ENCODE results near the gene NKX2-2. TPM values are rescaled to one million over a fixed set of nuclear protein-coding genes. Genes with fewer than 3 reads are reported as not detected.

Gene NKX2-2
- total RNA-seq, 1 donor from 2014 or later = not detected

DNA sequence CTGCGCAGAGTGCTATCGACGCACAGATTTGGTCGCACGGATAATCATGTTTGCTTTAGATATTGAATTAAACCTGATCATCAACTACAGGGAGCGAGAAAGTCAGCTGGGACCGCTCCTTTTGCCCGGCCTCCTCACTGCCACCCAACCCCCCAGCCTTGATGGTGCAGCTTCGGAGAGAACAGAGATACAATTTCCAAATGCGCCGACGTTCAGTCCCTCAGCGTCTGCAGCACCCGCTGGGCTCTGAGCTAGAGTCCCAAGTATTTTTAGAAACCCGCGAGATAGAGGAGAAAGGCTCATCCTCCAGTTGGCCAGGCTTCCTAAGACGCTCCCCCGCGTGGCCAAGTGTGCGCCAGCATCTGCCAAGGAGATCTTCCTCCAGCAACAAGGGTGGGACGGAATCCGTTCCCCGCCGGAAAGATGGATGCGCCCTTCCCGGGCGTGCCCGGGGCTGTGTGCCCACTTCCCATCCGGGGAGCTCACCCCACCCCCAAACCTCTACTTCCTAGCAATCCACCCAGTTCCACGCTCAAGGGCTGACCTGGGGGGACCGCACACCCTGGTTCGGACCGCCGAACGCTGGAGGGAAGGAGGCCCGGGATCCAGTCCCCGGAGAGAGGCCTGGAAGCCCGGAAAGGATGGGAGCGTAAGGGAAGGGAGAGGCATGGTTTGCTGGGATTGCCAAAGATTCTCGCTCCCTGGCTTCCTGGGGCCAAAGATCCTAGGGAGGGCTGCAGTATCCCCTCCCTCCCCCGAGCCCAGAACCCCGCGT, 4.1 kb downstream of the NKX2-2 start:
- Histone ChIP-seq H3K27me3 (ENCODE audit: control insufficient read depth in 3 of 3, insufficient read depth in 3 of 3, low read length in 3 of 3) (peaks cover 89 to 92% (median 91%) of the 10 kb centered on the region in 3 donors), H3K27ac (ENCODE audit: low read depth, low read length) (no peak overlapping the region), H3K4me3 (ENCODE audit: low read length in 3 of 3) (peak overlapping the region in 2 of 3 donors; percentile 61 to 69), H3K9me3 (ENCODE audit: control insufficient read depth in 3 of 3, low read length in 3 of 3) (no peaks in the 10 kb centered on the region), H3K4me1 (ENCODE audit: control insufficient read depth in 3 of 3, insufficient read depth in 3 of 3, low read length in 3 of 3) (peaks cover 32 to 52% (median 49%) of the 10 kb centered on the region in 3 donors), H3K36me3 (ENCODE audit: control insufficient read depth in 3 of 3, insufficient read depth in 3 of 3, low read length in 3 of 3) (no peaks in the 10 kb centered on the region), H3K9ac (ENCODE audit: low read depth in 1 of 3, low read length in 3 of 3) (no peak overlapping the region)

DNA sequence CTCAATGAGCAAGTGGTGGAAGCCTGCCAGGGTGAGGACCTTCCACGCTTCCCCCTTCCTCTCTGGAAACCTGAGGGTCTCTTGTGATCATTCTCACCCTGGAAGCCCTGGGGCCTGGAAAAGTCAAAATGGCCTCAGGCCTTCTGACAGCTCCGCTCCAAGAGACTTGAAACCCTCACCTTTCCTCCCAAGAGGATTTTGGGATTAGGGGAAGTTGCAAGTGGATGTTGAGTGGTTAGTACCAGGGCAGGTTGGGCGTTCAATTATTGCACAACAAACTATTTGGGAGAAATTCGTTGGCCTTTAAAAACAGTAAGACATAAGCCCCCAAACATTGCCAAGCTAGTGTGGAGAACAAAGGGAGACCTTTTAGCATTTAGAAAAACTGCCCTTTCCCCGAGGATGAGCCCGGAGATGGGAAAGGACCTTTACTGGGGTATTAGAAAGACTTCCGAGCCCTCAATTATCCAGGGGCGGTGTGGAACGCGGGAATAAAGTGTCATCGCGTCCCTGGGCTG, 4.7 kb downstream of the NKX2-2 start:
- no peak overlapping the region for H3K9ac ChIP-seq (ENCODE audit: low read depth in 1 of 3, low read length in 3 of 3)
- H3K36me3 ChIP-seq (ENCODE audit: control insufficient read depth in 3 of 3, insufficient read depth in 3 of 3, low read length in 3 of 3) = no peaks in the 10 kb centered on the region
- H3K4me3 ChIP-seq (ENCODE audit: low read length in 3 of 3) = no peak overlapping the region
- no peaks in the 10 kb centered on the region for H3K9me3 ChIP-seq (ENCODE audit: control insufficient read depth in 3 of 3, low read length in 3 of 3)
- H3K27me3 ChIP-seq (ENCODE audit: control insufficient read depth in 3 of 3, insufficient read depth in 3 of 3, low read length in 3 of 3) = peaks cover 91 to 93% (median 92%) of the 10 kb centered on the region in 3 donors
- no peak overlapping the region for H3K27ac ChIP-seq (ENCODE audit: low read depth, low read length)
- H3K4me1 ChIP-seq (ENCODE audit: control insufficient read depth in 3 of 3, insufficient read depth in 3 of 3, low read length in 3 of 3) = peaks cover 31 to 51% (median 48%) of the 10 kb centered on the region in 3 donors

DNA sequence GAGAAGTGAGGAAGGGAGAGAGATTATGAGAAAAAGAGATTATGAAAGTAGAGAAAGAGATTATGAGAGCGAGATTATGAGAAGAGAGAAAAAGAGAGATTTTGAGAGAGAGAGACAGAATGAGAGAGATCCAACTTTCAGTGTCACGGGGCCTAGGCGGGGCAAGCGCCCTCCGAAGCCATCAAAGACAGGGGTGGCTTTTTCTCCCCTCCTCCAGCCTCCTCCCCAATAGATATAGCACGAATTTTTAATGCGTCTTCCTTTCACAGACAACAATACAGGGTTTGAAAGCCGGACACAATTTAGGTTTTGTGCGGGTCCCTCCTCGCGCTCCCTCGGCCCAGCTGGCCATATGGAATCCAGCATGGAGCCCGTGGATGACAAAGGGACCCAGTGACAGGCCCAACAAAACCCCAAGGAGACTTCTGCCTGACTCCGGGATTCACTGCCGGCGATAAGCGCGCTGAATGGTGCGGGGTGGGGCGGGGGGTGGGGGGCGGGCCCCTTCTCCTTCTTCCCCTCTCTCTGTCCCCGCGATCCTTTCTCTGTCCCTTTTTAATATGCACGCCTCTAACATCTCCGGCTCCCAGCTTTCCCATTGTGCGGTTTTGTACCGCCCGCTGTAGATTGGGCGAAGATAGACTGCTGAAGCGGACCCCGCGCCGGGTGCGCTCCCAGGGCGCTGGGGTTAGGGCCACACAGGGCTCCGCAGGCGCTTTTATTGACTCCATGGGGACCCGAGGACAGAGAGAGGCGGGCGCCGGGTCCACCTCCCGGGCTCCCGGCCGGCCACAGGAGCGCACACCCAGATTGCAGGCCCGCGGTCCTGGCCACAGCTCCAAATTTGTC, 5.4 kb downstream of the NKX2-2 start:
- Histone ChIP-seq H3K4me1 (ENCODE audit: control insufficient read depth in 3 of 3, insufficient read depth in 3 of 3, low read length in 3 of 3) (peaks cover 28 to 48% (median 47%) of the 10 kb centered on the region in 3 donors), H3K36me3 (ENCODE audit: control insufficient read depth in 3 of 3, insufficient read depth in 3 of 3, low read length in 3 of 3) (no peaks in the 10 kb centered on the region), H3K9me3 (ENCODE audit: control insufficient read depth in 3 of 3, low read length in 3 of 3) (no peaks in the 10 kb centered on the region), H3K27me3 (ENCODE audit: control insufficient read depth in 3 of 3, insufficient read depth in 3 of 3, low read length in 3 of 3) (peaks cover 90 to 96% (median 93%) of the 10 kb centered on the region in 3 donors), H3K27ac (ENCODE audit: low read depth, low read length) (no peak overlapping the region), H3K9ac (ENCODE audit: low read depth in 1 of 3, low read length in 3 of 3) (no peak overlapping the region), H3K4me3 (ENCODE audit: low read length in 3 of 3) (no peak overlapping the region)

DNA sequence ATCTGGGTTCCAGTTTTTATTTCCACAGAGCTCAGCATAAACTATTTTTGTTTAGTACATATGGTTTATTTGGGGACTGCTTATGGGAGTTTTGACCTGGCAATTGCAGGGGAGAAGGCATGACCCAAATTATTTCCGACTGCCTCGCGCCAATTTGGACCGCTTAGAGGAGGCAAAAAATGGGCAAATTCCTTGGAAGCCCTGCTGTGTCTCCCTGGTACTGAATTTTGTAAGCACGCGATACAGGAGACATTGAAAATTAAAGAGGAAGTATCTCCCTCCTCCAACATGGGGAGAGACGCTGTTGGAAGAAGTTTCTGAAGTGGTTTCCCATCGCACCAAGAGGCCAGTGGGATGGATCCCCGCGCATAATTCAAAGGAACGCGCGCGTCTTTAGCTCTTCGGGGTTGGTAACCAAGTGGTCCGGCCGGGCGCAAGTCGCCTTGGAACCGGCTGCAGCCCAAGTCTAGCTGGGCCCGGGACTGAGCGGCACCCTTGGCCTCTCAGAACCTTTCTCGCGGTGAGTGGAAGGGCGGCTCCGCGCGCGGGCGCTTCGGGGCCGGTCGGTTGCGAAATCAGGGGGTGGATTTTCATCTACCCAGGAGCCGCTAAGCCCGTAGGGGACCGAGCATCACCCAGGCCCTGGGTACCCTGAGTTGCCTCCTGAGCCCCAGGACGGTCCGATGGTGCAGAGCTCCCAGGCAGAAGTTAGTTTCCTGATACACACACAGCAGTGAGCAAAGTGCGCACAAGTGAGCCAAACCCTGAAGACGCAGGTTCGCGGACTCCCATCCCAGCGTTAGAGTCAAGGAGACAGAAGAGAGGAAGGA, 6.2 kb downstream of the NKX2-2 start:
- Histone ChIP-seq H3K36me3 (ENCODE audit: control insufficient read depth in 3 of 3, insufficient read depth in 3 of 3, low read length in 3 of 3) (no peaks in the 10 kb centered on the region), H3K4me3 (ENCODE audit: low read length in 3 of 3) (no peak overlapping the region), H3K27ac (ENCODE audit: low read depth, low read length) (no peak overlapping the region), H3K4me1 (ENCODE audit: control insufficient read depth in 3 of 3, insufficient read depth in 3 of 3, low read length in 3 of 3) (peaks cover 25 to 40% (median 38%) of the 10 kb centered on the region in 3 donors), H3K9me3 (ENCODE audit: control insufficient read depth in 3 of 3, low read length in 3 of 3) (no peaks in the 10 kb centered on the region), H3K27me3 (ENCODE audit: control insufficient read depth in 3 of 3, insufficient read depth in 3 of 3, low read length in 3 of 3) (peaks cover 89 to 95% (median 93%) of the 10 kb centered on the region in 3 donors), H3K9ac (ENCODE audit: low read depth in 1 of 3, low read length in 3 of 3) (no peak overlapping the region)

DNA sequence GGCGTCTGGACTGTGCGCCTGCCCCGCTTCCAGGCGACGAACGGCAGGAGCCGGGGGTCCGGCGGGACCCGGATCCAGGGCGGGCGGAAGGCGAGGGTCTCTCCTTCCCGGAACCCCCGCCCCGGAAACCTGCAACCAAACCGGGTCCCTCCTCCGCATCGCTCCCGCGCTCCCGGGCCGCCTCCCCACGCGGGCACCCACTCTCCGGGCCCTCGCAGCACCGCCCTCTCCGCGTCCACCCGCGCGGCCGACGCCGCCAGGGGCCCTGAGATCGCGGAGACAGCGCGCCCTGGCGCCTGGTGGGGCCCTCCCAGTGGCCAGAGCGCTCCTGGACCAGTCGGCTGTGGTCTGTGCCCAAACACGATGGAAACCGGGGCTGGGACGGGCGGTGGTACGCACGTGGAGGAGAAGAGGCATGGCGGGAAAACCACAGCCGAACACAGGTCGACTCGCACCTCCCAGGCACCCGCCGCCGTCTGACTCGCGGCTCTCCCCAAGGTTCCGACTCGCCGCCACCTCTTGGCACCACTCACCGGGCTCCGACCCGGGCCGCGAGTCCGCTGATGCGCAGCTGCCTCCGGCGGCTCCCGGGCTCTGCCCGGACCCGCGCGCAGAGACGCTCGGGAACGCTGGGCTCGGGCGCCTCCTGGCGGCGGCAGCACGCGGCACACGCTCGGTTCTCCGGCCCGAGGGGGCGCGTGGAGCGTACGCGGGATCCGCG, 7.9 kb downstream of the NKX2-2 start:
- H3K27ac ChIP-seq (ENCODE audit: low read depth, low read length) = no peak overlapping the region
- H3K9ac ChIP-seq (ENCODE audit: low read depth in 1 of 3, low read length in 3 of 3) = no peak overlapping the region
- H3K4me3 ChIP-seq (ENCODE audit: low read length in 3 of 3) = peak overlapping the region in 2 of 3 donors; percentile 52 to 62
- peaks cover 80 to 89% (median 83%) of the 10 kb centered on the region in 3 donors for H3K27me3 ChIP-seq (ENCODE audit: control insufficient read depth in 3 of 3, insufficient read depth in 3 of 3, low read length in 3 of 3)
- no peaks in the 10 kb centered on the region for H3K9me3 ChIP-seq (ENCODE audit: control insufficient read depth in 3 of 3, low read length in 3 of 3)
- no peaks in the 10 kb centered on the region for H3K36me3 ChIP-seq (ENCODE audit: control insufficient read depth in 3 of 3, insufficient read depth in 3 of 3, low read length in 3 of 3)
- H3K4me1 ChIP-seq (ENCODE audit: control insufficient read depth in 3 of 3, insufficient read depth in 3 of 3, low read length in 3 of 3) = peaks cover 20 to 31% (median 29%) of the 10 kb centered on the region in 3 donors

DNA sequence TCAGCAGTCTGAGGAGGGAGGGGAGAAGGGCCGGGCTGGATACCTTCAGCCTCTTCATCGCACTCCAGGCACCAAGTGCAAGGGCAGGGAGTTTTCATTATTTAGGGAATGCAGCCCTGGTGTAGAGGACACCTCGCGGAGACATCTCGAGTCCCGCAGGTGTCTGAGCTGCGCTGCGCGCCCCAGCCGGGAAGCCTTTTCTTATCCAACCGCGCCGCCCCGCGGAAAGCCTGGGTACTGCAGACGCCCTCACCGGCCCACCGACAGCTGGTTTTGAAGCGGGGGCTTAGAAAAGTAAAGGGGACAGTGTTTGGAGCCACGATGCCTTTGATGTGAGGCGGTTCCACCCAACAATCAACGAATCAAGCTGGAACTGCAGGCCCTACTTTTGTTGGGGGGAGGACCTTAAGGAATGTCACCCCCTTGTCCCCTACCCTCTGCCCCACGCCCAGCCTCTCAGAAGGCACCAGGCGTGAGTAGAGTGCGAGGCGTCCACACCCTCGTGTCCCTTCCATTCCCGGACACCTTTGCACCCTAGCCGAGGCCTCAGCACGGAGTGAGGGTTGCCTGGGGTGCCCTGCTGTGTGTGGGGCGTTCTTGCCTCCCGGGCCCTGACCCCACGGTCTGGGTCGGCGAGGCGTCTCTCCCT, 8.6 kb downstream of the NKX2-2 start:
- H3K36me3 ChIP-seq (ENCODE audit: control insufficient read depth in 3 of 3, insufficient read depth in 3 of 3, low read length in 3 of 3) = no peaks in the 10 kb centered on the region
- no peak overlapping the region for H3K9ac ChIP-seq (ENCODE audit: low read depth in 1 of 3, low read length in 3 of 3)
- H3K4me3 ChIP-seq (ENCODE audit: low read length in 3 of 3) = peak overlapping the region in 2 of 3 donors; percentile 5 to 29
- H3K27ac ChIP-seq (ENCODE audit: low read depth, low read length) = no peak overlapping the region
- no peaks in the 10 kb centered on the region for H3K9me3 ChIP-seq (ENCODE audit: control insufficient read depth in 3 of 3, low read length in 3 of 3)
- peaks cover 83 to 91% (median 86%) of the 10 kb centered on the region in 3 donors for H3K27me3 ChIP-seq (ENCODE audit: control insufficient read depth in 3 of 3, insufficient read depth in 3 of 3, low read length in 3 of 3)
- H3K4me1 ChIP-seq (ENCODE audit: control insufficient read depth in 3 of 3, insufficient read depth in 3 of 3, low read length in 3 of 3) = peaks cover 19 to 31% (median 26%) of the 10 kb centered on the region in 3 donors

DNA sequence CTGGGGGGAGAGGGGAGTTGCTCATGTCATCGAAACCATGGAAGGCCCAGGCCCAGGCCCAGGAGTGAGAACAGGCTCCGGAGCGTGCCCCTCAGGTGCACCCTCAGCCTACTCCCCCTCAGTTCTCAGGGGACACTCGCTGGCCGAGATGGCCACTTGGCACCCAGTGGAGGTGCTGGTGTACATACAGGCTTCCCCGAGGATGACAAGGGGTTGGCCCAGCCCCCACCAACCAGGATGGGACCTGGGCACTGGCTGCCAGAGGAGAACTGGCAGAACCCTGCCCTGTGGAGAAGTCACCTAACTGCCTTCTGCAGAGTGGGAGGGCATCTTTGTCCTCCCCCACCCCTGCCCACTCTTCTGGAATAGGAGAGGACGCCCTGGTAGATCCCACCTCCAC, 9.5 kb downstream of the NKX2-2 start:
- Histone ChIP-seq H3K4me1 (ENCODE audit: control insufficient read depth in 3 of 3, insufficient read depth in 3 of 3, low read length in 3 of 3) (peaks cover 9 to 23% (median 17%) of the 10 kb centered on the region in 3 donors), H3K4me3 (ENCODE audit: low read length in 3 of 3) (no peak overlapping the region), H3K27me3 (ENCODE audit: control insufficient read depth in 3 of 3, insufficient read depth in 3 of 3, low read length in 3 of 3) (peaks cover 79 to 90% (median 83%) of the 10 kb centered on the region in 3 donors), H3K9ac (ENCODE audit: low read depth in 1 of 3, low read length in 3 of 3) (no peak overlapping the region), H3K27ac (ENCODE audit: low read depth, low read length) (no peak overlapping the region), H3K36me3 (ENCODE audit: control insufficient read depth in 3 of 3, insufficient read depth in 3 of 3, low read length in 3 of 3) (no peaks in the 10 kb centered on the region), H3K9me3 (ENCODE audit: control insufficient read depth in 3 of 3, low read length in 3 of 3) (no peaks in the 10 kb centered on the region)

DNA sequence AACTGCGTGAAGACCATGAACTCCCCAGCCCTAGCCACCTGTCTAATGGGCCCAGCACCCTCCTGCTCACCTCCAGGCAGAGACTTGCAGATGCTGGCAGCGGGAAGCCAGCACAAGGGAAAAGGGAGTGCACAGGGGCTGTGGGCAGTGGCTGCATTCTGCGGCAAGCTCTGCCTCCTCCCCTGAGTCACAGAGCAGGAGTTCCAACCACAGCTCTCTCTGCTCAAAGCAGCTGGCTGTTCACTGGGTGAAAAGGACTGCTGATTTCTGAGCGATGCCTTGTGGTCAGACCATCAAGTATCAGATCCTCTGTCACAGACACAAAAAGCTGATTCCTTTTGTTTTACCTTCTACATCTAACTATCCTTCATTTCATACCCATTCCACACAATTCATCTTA, 10.5 kb downstream of the NKX2-2 start:
- H3K27ac ChIP-seq (ENCODE audit: low read depth, low read length) = no peak overlapping the region
- no peaks in the 10 kb centered on the region for H3K9me3 ChIP-seq (ENCODE audit: control insufficient read depth in 3 of 3, low read length in 3 of 3)
- H3K36me3 ChIP-seq (ENCODE audit: control insufficient read depth in 3 of 3, insufficient read depth in 3 of 3, low read length in 3 of 3) = no peaks in the 10 kb centered on the region
- peaks cover 8 to 18% (median 16%) of the 10 kb centered on the region in 3 donors for H3K4me1 ChIP-seq (ENCODE audit: control insufficient read depth in 3 of 3, insufficient read depth in 3 of 3, low read length in 3 of 3)
- H3K27me3 ChIP-seq (ENCODE audit: control insufficient read depth in 3 of 3, insufficient read depth in 3 of 3, low read length in 3 of 3) = peaks cover 80 to 92% (median 82%) of the 10 kb centered on the region in 3 donors
- no peak overlapping the region for H3K4me3 ChIP-seq (ENCODE audit: low read length in 3 of 3)
- no peak overlapping the region for H3K9ac ChIP-seq (ENCODE audit: low read depth in 1 of 3, low read length in 3 of 3)
